ELR (cell line): Measurements from ENCODE around the gene VPS26A.

Experiments
- DNase-seq: peaks from one replicate; pipeline ENCODE4 v3.0.0-alpha.2; 2015; ENCODE audit warnings: low read depth

Gene VPS26A

DNA sequence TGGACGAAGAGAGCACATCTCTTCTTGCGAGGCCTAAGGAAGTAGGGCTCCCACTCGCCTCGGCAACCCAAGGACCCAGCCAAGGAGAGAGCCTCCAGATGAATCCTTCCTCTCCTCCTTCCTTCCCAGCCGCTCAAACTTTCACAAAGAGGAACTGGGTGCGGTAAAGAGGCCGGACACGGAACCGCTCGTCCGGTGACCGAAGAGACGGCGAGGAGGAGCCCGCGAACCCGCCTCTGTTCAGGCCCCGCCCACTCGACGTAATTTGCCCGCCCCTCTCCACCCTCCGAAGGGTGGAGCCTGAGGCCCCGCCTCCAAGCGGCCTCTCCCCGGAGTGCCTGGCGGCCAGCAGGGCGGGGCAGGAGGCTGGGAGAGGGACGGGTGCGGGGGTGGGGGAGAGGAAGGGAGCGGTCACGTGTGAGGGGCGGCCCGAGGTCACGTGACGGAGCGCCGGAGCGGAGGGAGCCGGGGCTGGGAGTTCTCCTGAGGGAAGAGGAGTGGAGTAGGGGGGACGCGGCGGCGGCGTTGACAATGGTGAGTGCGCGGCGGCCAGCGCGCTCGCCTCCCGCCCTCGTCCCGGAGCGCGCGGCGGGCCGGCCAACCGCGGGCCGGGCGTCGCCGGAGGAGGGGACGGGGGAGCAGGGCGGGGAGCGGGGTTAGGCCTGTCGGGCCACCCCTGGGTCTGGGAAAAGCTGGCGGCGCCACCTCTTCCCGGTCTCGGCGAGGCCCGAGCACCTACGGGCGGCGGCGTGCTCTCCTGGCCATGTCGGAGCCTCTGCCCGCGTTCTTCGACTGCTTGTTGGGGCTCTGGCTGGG lies at the start of gene VPS26A:
VPS26A (plus strand) TSS at position 432 of the 816 bp plus-strand sequence; CDS start at position 532, 100 bp downstream.
- peak; percentile 98 for DNase-seq

DNA sequence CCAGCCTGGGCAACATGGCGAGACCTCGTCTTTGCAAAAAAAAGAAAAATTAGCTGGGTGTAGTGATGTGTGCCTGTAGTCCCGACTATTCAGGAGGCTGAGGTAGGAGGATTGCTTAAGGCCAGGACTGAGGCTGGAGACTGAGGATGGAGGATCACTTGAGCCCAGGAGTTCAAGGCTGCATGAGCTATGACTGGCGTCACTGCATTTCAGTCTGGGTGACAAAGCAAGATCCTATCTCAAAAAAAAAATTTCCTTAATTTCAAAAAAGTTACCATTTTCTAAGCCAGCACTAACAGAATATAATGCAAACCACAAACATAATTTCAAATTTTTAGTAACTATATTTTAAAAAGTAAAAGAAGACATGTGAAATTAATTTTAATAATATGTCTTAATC lies 49.4 kb upstream of the VPS26A start:
- no peak for DNase-seq

DNA sequence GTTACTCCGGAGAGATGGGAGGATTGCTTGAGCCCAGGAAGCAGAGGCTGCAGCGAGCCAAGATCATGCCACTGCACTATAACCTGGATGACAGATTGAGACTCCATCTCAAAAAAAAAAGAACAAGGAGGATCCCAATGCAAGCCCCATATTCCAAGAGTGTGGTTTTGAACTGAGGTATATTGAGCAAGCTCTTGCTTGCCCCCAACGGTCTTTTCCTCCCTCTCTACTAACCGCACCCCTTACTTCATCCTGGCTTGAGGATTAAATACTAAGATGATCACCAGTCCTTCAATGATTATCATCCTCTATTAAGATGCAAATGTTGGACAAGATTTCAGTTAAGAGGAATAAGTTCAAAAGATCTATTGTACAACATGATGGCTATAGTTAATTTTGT lies 48.5 kb upstream of the VPS26A start:
- no peak for DNase-seq

DNA sequence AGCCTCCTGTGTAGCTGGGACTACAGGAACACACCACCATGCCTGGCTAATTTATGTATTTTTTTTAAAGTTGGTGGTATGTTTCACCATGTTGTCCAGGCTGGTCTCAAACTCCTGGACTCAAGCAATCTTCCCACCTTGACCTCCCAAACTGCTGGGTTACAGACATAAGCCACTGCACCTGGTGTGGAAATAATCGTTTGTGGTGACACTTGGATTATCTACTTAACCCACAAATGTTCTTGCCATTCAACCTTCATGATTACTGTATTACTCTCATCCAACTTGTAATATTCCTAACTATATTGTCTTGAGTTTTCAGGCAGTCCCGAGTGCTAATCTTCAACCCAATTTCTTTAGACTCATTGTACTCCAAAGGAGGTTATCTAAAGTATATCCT lies 45.7 kb upstream of the VPS26A start:
- DNase-seq, result no peak

DNA sequence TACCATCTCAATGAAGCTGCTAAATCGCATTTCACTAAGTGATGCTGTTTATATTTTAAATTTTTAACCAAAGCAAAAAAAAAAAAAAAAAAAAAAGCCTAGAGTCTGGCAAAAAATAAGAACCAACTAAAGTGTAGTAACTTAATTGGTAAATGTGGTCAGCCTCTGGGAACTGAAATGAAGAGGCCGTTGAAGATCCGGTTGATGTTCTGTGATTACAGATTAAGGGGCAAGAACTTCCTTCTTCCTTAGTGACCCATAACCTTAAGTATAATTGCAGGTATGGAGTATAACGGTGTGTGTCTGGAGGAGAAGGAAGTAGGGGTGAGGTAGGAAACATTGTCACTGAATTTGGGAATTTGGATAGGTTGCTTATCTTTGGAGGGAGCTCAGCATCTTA lies 43.8 kb upstream of the VPS26A start:
- no peak for DNase-seq

DNA sequence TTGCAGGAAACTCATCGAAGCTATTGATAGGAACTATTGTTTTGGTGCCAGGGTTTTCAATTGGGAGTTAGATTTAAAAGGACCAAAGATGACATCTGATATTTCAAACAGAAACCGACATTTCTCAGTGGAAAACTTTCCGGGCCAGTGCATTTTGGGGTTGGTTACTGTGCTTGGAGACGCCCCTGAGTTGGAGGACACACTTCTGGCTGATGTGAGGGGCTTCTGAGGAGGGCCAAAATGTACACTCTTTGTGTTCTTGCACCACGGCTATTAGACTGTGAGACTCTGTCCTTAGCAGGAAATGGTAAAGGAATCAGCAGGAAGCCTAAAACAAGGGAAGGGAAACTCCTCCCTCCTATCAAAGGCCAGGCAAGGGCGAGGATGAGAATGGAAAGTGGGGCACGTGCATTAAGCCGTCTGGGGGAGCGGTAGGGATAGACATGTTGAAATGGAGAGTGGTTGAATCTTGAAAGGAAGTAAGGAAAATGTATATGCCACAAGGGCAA lies 37.9 kb upstream of the VPS26A start:
- DNase-seq, result peak; percentile 13

DNA sequence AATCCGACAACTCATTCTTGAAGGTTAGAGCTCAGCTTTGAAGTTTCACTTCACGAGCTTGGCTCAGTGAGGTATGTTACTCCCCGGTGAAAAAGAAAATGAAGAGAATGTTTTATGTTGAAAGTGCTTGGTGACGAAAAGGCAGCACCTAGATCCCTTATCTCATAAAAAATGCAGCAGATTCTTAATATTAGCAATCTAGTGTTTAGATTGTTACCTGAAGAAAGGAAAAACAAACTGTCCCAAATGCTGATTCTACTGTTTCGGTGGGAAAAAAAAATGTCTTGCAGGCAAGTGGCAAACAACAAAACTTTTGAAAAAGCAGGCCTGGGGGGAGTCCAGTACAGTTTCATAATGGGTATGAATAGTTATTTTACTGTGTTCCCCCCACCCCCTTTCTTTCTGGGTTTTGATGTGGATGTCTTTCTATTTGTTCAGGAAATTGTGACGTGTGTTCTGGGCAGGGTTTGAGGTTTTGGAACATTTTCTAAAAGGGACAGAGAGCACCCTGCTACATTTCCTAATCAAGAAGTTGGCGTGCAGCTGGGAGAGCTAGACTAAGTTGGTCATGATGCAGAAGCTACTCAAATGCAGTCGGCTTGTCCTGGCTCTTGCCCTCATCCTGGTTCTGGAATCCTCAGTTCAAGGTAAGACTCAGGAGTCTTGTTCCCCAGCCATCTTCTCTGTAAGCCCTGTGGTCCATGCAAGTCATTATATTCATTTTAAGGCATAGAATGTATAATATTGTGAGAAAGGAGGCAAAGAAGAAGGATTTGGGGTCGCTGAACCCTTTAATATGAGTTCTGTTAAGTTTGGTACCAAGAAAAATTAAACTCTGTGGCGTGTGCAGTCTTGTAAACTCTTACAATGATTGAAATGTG lies 36.1 kb upstream of the VPS26A start, which contains the start of gene SRGN:
SRGN (plus strand) TSS at position 514 of the 881 bp plus-strand sequence; CDS start at position 569, 55 bp downstream.
- peak; percentile 83 for DNase-seq

DNA sequence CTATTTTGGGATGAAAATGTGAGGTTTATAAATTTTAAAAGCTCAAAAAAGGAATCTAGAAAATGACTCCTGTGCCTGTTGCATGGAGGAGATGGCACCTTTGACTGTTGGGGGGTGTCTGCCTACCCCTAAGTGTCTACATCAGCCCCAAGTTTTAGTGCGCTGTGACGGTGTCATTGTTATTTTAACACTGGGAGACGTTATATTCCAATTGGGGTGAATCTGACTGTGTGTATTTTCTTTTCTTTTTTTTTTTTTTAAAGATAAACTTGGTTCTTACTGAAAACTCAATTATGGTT lies 35.6 kb upstream of the VPS26A start:
- DNase-seq, result peak; percentile 42

DNA sequence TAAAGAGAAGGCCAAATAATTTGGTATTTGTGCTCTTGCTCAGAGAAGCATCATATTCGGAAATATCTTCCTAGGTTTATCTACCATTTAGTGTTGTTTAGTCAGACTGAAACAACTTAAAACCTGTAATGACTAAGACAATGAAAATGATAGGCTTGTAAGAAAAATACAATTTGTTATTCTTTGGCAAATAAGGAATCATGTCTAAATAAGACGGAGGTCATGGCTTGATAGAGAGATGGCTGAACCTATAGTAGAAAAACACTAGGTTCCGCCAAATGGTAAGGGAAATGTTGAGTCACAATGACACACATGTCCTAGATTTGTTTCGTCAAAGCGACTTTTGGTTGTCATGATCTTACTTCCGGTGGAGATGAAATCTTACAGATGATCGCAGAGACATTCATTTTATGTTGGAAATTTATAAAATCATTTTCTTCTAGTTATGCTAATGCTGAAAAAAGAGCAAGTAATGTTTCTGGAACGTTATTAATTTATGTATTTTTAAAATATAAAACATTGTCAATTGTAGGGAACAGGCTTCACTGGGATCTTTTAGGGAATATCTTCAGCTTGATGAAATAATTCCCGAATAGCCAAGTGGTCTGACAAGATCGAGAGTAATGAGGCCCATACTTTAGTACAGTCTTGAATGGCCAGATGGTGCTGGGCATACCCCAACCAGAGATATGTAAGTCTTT lies 35.0 kb upstream of the VPS26A start:
- DNase-seq, result peak; percentile 90

DNA sequence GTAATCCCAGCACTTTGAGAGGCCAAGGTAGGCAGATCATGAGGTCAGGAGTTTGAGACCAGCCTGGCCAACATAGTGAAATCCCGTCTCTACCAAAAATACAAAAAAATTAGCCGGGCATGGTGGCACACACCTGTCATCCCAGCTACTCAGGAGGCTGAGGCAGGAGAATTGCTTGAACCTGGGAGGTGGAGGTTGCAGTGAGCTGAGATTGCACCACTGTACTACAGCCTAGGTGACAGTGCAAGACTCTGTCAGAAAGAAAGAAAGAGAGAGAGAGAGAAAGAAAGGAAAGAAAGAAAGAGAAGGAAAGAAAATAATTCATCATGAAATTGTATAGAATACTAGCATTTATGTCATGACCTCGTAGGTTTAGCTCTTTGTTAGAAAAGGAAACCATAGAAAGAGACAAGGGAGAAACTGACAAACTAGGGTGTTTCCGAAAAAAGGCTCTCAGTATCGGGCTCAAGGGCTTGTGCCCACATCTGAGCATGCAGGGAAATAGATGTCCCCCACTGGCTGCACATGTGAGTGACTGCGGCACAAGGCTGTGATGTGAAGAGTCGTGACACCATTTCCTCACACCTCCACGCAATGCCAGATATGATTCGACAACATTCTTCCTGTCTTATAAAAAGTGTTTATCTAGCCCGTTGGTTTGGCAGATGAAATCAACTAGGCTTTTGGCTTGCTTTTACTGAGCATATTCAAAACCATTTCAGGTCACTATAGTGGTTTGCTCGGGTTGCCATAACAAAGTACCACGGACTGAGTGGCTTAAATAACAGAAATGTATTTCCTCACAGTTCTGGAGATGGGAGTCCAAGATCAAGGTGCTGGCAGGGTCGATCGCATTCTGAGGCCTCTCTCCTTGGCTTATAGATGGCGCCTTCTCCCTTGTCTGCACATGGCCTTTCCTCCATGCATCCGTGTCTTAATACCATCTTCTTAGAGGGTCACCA lies 34.1 kb upstream of the VPS26A start:
- DNase-seq, result peak; percentile 46

DNA sequence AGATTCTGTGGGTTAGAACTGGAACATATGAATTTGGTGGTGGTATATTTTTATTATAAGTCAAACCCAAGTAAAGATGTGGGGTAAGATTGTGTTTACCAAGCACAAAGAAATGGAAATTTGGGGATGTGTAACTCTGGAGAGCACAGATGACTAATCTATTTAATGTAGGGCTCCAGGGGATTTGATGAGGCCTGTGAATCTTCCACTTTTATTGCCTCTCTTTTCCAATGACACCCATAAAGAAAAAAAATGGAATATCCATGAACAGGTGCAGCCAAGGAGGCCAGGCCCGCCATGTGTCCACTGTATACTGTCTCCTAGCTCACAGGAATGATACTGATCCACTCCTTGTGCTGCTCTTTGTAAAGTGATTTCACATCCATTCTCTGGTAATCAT lies 33.3 kb upstream of the VPS26A start:
- peak; percentile 46 for DNase-seq

DNA sequence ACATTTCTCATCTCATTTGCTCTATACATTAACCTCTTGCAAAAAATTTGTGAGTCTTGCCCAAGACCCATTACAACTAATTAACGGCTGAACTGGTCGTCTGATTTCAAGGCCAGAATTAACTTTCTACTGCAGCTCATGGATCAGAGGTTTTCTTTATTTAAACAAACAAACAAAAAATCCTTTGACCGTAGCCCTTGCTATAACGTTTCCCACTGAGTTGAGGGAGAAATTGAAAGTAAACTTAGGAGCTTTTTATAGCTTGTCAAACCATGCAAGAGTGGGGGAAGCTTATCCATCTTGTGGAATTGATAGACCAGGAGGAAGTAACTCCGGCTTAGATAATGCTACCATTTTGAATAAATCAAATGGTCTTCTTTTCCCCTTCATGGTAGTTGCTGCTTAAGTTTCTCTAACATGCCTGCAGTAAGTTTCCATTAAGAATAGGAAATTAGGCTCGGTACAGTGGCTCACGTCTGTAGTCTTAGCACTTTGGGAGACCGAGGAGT lies 32.8 kb upstream of the VPS26A start:
- no peak for DNase-seq

DNA sequence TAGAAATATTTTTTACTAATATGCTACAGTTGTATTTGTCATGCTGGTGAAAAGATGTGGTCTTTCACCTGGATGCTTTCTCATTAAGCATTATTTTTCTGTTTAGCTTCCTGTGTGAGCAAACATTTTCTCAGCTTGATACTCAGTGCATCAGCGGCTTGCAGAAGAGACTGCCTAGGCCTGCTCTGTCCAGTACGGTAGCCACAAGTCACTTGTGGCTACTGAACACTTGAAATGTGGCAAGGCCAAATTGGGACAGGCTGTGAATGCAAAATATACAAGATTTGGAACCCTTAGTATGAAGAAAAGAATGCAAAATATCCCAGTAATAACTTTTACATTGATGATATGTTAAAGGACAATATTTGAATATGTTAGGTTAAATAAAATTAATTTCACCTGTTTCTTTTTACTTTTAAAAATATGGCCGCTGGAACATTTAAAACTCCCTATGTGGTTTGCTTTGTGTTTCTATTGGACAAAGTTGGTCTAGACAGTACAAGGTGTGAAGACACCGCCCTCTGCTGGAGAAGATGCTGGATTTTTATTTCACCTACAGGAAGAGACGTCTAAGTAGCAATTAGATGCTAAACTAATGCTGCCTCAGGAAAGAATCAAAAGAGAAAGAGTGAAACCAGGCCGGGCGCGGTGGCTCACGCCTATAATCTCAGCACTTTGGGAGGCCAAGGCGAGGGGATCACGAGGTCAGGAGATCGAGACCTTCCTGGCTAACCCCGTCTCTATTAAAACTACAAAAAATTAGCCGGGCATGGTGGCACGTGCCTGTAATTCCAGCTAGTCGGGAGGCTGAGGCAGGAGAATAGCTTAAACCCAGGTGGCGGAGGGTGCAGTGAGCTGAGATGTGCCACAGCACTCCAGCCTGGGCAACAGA lies 30.8 kb upstream of the VPS26A start:
- DNase-seq, result peak; percentile 85

DNA sequence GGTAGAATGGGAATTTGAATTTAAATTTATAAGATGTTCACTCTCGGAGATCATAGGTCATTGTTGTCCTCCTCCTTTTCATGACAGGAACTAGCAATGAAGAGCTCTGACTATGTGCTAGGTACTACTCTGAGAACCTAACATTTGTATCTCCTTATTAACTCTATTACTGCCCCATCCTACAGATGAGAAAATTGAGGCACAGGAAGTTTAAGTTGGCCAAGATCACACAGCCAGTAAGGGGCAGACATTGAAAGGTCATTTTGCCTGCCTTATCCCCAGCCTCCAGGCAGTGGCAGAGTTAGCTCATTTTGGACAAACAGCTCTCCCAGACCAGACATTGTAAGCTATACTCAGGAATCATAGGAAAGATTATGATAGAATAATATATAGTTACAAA lies 30.0 kb upstream of the VPS26A start:
- peak; percentile 22 for DNase-seq

DNA sequence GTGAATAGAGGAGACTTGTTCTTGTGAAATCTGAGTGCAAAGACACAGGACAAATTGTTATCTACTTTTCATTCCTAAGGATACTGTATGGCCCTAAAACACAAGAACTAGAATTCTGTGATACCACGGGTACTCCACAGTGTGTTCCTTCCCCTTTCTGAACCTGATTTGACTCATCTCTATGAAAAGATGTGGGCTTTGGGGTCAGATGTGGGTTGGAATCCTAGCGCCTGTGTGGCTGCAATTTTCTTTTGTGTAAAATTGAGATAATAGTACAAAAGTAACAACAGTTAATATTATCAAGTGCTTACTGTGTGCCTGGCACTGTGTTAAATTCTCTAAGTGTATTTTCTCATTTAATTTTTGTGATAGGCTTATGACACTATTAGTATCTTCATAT lies 27.9 kb upstream of the VPS26A start:
- DNase-seq, result no peak

DNA sequence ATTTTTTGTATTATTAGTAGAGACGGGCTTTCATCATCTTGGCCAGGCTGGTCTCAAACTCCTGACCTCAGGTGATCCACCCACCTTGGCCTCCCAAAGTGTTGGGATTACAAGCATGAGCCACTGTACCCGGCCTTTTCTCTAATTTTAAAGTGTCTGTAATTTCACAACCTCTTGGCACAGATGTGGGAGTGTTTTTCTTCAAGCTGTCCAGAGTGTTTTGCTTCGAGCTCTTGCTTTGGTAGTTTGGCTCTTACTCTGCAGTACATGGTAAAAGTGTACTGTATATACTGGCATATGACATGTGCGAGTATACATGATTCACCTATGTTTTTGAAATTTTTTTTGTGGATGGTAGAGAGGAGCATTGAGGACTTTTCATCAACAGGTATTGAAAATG lies 26.2 kb upstream of the VPS26A start:
- no peak for DNase-seq

DNA sequence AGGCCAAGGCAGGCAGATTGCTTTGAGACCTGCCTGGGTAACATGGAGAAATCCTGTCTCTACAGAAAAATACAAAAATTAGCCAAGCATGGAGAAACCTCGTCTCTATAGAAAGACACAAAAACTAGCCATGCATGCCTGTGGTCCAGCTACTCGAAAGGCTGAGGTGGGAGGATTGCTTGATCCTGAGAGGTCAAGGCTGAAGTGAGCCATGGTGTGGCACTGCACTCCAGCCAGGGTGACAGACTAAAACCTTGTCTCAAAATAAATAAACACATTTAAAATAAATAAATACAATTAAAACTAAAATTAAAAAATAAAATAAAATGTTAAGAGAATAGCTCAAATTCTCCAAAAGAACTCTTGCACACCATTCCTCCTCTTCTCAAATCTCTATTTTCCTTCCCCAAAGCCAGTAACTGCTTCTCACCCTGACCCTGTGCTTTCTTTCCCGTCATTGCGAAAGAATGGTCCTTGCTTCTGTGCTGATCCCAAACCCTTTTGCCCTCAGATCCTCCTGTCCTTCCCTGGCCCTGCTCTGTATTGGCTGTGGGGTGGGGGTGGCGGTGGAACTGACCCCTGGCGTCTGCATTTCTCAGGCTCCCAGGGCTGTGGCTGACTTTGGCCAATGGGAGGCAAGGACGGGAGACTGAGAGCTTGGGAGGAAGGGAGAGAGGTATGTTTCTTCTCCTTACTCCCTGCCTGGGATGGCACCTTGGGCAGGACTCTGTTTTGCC lies 23.7 kb upstream of the VPS26A start:
- no peak for DNase-seq

DNA sequence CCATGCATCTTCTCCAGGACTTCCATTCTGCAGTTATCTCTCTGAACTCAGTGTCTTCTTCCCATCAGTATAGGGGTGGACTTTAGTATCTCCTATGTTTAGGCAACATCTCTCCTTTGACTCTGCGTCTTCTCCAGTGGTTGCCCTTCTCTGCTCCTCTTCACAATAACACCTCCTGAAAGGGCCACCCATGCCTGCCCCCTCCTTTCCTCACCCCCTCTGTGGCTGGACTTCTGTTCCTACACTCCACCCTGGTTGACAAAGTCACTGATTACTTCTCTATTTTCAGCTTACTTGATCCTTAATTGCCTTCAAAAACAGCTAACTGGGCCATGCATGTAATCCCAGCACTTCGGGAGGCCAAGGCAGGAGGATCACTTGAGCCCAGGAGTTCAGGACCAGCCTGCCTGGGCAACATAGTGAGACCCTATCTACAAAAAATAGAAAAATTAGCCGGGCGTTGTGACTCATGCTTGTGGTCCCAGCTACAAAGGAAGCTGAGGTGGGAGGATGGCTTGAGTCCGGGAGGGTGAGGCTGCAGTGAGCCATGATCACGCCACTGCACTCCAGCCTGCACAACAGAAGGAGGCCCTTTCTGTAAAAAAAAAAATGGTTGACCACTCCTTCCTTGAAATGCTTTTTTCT lies 22.4 kb upstream of the VPS26A start:
- peak; percentile 88 for DNase-seq

DNA sequence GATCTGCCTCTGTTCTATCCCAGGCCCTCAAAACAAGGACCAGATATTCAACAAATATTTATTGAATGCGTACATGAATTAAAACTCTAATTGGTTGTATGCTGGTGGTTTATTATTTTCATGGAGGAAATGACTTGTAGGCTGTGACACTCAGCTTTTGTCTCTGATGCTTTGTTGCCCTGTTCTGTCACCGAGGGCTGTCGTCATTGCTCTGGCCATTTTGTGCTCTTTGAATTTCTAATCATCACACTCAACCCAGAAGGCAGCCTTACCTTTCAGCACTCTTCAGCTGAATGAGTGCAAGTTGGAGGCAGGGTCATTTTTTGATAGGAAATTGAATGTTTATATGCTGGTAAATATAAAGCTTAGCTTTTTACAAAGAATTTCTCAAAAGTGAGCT lies 21.5 kb upstream of the VPS26A start:
- no peak for DNase-seq
